Gastrocnemius medialis (tissue), 4 donors: Measurements from ENCODE around the gene COG1.

Experiments used
- POLR2A ChIP-seq, 2 donors: fragments of 450-650 bp; IDR thresholded peaks; one replicate each; pipeline ENCODE4 v1.6.1; 2017; ENCODE audit warnings: antibody characterized with exemption in 2 of 2, mild to moderate bottlenecking in 2 of 2, moderate library complexity in 2 of 2
- TF ChIP-seq, protein P1 (sequence below), 5 experiments: fragments of 450-650 bp in 3 of 5; fragments of 200-600 bp in 2 of 5; sonication (generic) in 2 of 5; IDR thresholded peaks in 4 of 5; conservative IDR thresholded peaks in 1 of 5; 1 replicate in 4 of 5; 2 replicates in 1 of 5; pipeline ENCODE4 v1.5.1; 2016 to 2019; ENCODE audit warnings: antibody characterized with exemption in 5 of 5, mild to moderate bottlenecking in 3 of 5, moderate library complexity in 3 of 5

DNA sequence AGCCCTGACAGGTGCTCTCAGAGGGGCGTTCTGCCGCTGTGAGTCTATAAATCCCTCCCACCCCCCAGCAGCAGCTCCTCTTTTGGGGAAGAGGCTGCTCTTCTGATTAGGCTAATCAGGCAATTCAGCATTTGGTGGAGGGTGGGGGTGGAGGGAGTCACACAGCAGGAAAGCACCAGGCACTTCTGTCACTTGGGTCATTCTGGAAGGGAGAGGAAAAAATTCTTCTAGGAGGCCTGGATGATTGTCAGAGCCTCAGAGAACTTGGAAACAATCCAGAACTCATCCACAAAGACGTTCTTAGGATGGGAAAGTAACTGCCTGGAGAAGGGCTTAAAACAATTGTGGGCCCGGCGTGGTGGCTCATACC, 35.3 kb upstream of the COG1 start:
- TF ChIP-seq, protein P1, sequence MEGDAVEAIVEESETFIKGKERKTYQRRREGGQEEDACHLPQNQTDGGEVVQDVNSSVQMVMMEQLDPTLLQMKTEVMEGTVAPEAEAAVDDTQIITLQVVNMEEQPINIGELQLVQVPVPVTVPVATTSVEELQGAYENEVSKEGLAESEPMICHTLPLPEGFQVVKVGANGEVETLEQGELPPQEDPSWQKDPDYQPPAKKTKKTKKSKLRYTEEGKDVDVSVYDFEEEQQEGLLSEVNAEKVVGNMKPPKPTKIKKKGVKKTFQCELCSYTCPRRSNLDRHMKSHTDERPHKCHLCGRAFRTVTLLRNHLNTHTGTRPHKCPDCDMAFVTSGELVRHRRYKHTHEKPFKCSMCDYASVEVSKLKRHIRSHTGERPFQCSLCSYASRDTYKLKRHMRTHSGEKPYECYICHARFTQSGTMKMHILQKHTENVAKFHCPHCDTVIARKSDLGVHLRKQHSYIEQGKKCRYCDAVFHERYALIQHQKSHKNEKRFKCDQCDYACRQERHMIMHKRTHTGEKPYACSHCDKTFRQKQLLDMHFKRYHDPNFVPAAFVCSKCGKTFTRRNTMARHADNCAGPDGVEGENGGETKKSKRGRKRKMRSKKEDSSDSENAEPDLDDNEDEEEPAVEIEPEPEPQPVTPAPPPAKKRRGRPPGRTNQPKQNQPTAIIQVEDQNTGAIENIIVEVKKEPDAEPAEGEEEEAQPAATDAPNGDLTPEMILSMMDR (IDR thresholded peaks at IDR 0.05 in 4 of 5, conservative IDR thresholded peaks at IDR 0.05 in 1 of 5) = no peak
- TF ChIP-seq POLR2A (IDR thresholded peaks at IDR 0.05) = no peak
